Ishikawa (cell line): ENCODE measurements around the gene TNIK.

Experiments
- CEBPB ChIP-seq: IDR thresholded peaks from 2 replicates; pipeline ENCODE4 v1.6.1; 2012
- CREB1 ChIP-seq: IDR thresholded peaks from 2 replicates; pipeline ENCODE4 v1.6.1; 2012; ENCODE audit warnings: low read depth
- EGR1 ChIP-seq: IDR thresholded peaks from 2 replicates; pipeline ENCODE4 v1.6.1; 2012
- EP300 ChIP-seq: IDR thresholded peaks from 2 replicates; pipeline ENCODE4 v1.6.1; 2012; ENCODE audit warnings: borderline replicate concordance
- FOXM1 ChIP-seq: IDR thresholded peaks from 2 replicates; pipeline ENCODE4 v1.6.1; 2012; ENCODE audit warnings: low read depth, borderline replicate concordance
- MAX ChIP-seq: IDR thresholded peaks from 2 replicates; pipeline ENCODE4 v1.6.1; 2012
- NFIC ChIP-seq: IDR thresholded peaks from 2 replicates; pipeline ENCODE4 v1.6.1; 2012
- RAD21 ChIP-seq: IDR thresholded peaks from 2 replicates; pipeline ENCODE4 v1.6.1; 2012; ENCODE audit warnings: low read depth
- TAF1 ChIP-seq: IDR thresholded peaks from 2 replicates; pipeline ENCODE4 v1.6.1; 2012; ENCODE audit warnings: low read depth, mild to moderate bottlenecking
- TCF12 ChIP-seq: IDR thresholded peaks from 2 replicates; pipeline ENCODE4 v1.6.1; 2012; ENCODE audit warnings: low read depth
- TEAD4 ChIP-seq: IDR thresholded peaks from 2 replicates; pipeline ENCODE4 v1.6.1; 2012
- YY1 ChIP-seq: IDR thresholded peaks from 2 replicates; pipeline ENCODE4 v1.6.1; 2012; ENCODE audit warnings: low read depth
- ZBTB7A ChIP-seq: IDR thresholded peaks from 2 replicates; pipeline ENCODE4 v1.6.1; 2012; ENCODE audit warnings: low read depth
- TF ChIP-seq, protein P1 (sequence below): IDR thresholded peaks from 2 replicates; pipeline ENCODE4 v1.6.1; 2012; ENCODE audit warnings: low read depth, mild to moderate bottlenecking
- TF ChIP-seq, protein P2 (sequence below): IDR thresholded peaks from 2 replicates; pipeline ENCODE4 v1.6.1; 2012

The TNIK gene

GRCh38 chr3:171227828-171228227 lies 232.4 kb downstream of the TNIK start:
- no peak for TF ChIP-seq TCF12
- TF ChIP-seq ZBTB7A, result no peak
- no peak for TF ChIP-seq TEAD4
- TF ChIP-seq, protein P1, sequence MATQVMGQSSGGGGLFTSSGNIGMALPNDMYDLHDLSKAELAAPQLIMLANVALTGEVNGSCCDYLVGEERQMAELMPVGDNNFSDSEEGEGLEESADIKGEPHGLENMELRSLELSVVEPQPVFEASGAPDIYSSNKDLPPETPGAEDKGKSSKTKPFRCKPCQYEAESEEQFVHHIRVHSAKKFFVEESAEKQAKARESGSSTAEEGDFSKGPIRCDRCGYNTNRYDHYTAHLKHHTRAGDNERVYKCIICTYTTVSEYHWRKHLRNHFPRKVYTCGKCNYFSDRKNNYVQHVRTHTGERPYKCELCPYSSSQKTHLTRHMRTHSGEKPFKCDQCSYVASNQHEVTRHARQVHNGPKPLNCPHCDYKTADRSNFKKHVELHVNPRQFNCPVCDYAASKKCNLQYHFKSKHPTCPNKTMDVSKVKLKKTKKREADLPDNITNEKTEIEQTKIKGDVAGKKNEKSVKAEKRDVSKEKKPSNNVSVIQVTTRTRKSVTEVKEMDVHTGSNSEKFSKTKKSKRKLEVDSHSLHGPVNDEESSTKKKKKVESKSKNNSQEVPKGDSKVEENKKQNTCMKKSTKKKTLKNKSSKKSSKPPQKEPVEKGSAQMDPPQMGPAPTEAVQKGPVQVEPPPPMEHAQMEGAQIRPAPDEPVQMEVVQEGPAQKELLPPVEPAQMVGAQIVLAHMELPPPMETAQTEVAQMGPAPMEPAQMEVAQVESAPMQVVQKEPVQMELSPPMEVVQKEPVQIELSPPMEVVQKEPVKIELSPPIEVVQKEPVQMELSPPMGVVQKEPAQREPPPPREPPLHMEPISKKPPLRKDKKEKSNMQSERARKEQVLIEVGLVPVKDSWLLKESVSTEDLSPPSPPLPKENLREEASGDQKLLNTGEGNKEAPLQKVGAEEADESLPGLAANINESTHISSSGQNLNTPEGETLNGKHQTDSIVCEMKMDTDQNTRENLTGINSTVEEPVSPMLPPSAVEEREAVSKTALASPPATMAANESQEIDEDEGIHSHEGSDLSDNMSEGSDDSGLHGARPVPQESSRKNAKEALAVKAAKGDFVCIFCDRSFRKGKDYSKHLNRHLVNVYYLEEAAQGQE, result no peak
- TF ChIP-seq, protein P2, sequence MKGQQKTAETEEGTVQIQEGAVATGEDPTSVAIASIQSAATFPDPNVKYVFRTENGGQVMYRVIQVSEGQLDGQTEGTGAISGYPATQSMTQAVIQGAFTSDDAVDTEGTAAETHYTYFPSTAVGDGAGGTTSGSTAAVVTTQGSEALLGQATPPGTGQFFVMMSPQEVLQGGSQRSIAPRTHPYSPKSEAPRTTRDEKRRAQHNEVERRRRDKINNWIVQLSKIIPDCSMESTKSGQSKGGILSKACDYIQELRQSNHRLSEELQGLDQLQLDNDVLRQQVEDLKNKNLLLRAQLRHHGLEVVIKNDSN, result no peak
- TF ChIP-seq EGR1, result no peak
- TF ChIP-seq CEBPB, result no peak
- TF ChIP-seq FOXM1, result no peak
- no peak for TF ChIP-seq RAD21
- TF ChIP-seq YY1, result no peak
- TF ChIP-seq EP300, result no peak
- no peak for TF ChIP-seq MAX
- no peak for TF ChIP-seq TAF1

GRCh38 chr3:171227359-171227758 lies 232.8 kb downstream of the TNIK start:
- TF ChIP-seq, protein P2, result no peak
- no peak for TF ChIP-seq ZBTB7A
- TF ChIP-seq TEAD4, result no peak
- TF ChIP-seq, protein P1, result no peak
- no peak for TF ChIP-seq YY1
- no peak for TF ChIP-seq CEBPB
- TF ChIP-seq TAF1, result no peak
- no peak for TF ChIP-seq CREB1
- TF ChIP-seq RAD21, result no peak
- TF ChIP-seq NFIC, result no peak
- TF ChIP-seq EP300, result no peak
- no peak for TF ChIP-seq MAX
- no peak for TF ChIP-seq TCF12
- no peak for TF ChIP-seq EGR1
- no peak for TF ChIP-seq FOXM1

GRCh38 chr3:171226794-171227193 lies 233.4 kb downstream of the TNIK start:
- TF ChIP-seq ZBTB7A (no peak), FOXM1 (no peak), EP300 (no peak), NFIC (no peak), YY1 (no peak)

DNA sequence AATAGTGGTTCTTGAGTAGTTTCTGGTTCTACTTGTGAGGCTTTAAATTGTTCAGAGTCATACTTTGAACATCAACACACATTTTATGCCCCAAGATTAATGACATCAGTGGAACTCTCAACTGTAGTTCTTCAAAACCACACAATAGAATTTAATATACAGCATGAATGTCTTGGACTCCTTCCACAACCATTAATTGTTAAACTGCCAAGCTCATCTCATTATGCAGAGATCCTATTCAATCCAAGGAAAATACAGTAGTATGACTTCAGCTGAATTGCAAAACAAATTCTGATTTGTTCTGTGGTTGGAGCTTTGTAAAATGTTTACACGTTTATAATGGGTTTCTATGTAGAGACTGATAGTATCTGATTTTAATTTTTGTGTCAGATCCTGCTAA lies 234.5 kb downstream of the TNIK start:
- TF ChIP-seq NFIC (no peak), CREB1 (no peak), EGR1 (no peak), ZBTB7A (no peak), YY1 (no peak), TEAD4 (no peak), CEBPB (no peak), TAF1 (no peak), EP300 (no peak), RAD21 (no peak), MAX (no peak), FOXM1 (no peak), TCF12 (no peak)
- TF ChIP-seq, protein P1, result no peak
- TF ChIP-seq, protein P2, result no peak
